Thyroid gland (tissue), 4 donors: ENCODE measurements around the gene SNCB.

ENCODE experiments used
- CTCF ChIP-seq, 6 experiments: fragments of 200-600 bp in 3 of 6; fragments of 450-650 bp in 3 of 6; sonication (generic) in 3 of 6; IDR thresholded peaks; one replicate each; pipeline ENCODE4 v1.5.1; 2016 to 2019; ENCODE audit warnings: antibody characterized with exemption in 6 of 6, mild to moderate bottlenecking in 2 of 6, inconsistent platforms in 1 of 6, moderate library complexity in 1 of 6
- POLR2A ChIP-seq, 2 donors: fragments of 450-650 bp; IDR thresholded peaks; one replicate each; pipeline ENCODE4 v1.6.1; 2017; ENCODE audit warnings: antibody characterized with exemption in 2 of 2, mild to moderate bottlenecking in 2 of 2, moderate library complexity in 1 of 2

GRCh38 chr5:176652136-176652535, 21.8 kb upstream of the SNCB start:
- TF ChIP-seq CTCF (IDR thresholded peaks at IDR 0.05) (no peak), POLR2A (IDR thresholded peaks at IDR 0.05) (no peak)
